Measurements from ENCODE around the gene CUL3.

The CUL3 gene

DNA sequence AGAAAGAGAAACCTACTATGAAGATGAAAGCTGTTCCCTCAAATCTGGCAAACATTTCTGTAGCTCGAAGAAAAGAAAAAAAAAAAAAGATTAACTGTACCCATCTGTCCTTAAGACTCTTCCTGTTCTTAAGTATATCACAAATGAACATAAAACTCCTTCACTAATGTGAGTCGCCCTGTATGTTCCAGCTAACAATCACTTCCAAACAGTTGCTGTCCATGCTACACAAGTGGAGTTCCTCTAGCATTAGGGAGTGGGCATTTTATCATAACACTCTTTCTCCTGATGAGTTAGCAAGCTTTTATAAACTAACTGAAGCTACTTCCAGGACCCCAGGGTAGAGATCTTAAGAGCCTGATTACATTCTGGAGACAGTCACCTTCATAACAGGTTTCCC lies 5.8 kb downstream of the CUL3 start:
- DNase-seq, result no peak

DNA sequence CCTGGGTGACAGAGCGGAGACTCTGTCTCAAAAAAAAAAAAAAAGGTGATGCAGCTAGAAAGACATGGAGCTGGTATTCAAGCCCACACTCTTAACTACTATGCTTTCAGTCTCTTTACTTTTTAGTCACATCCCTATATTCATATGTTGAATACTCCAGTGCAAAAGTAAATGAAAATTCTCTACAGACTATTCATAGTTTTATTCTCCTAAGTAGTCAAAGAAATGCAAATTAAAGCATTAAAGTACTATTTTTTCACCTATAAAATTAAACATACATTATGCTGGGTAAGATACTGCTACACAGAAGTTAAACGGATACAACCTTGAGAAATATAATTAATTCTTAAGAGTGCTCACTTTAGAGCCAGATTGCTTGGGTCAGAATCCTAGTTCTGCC lies 7.6 kb downstream of the CUL3 start:
- DNase-seq, result no peak

DNA sequence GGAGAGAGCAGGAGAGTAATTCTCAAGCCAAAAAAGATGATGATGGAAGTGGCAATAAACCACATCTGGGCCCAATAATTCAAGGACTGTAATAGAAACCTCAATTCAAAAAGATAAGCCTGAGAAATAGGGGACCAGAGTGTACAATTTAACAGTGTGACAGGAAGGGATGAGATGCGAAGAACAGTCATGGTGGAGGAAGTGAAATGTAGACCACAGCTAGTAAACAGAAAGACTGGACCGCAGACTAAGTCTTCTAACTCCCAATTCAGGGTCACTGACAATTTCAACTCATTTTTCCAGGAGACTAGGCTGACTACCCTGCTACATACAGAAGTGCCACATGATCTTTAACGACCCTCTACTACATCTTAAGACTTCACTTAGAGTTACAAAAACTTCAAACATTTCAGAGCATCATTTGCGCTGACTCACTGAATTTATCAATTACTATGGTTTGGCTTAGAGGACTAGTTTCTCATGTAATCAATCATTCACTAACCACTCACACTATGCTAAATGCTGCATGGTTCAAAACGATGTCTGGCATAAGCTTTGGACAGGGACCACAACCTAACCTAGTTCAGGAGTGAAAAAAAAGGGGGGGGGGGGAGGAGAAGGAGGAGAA lies 9.0 kb downstream of the CUL3 start:
- DNase-seq, result no peak

DNA sequence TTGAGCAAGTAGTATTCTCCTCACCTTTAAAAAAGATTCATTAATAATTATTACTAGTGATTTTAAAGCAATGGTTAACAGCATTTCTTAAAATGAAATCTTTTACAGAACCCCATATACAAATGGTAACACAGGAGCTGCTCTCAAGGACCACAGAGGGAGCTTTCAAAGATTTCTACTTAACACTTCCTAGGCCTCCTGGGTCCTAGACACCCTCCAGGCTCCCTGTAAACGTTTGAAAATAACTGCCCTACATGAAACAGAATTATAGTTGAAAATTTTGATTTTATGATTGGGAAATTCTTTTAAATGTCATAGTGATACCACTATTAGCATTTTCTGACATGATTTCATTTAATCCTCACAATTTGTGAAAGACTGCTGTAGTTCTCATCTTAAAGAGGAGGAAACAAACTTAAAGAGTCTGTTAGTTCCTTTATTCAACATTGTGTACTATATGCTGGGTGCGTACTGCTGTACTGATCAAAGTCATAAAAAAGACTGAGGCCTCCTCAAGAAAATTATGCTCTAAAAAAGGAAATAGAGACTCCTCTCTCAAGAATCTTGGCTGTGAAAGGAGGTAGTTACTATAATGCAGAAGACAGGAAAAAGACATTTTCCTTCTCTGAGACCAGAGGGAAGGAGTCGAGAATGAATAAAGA lies 10.6 kb downstream of the CUL3 start:
- DNase-seq, result no peak

DNA sequence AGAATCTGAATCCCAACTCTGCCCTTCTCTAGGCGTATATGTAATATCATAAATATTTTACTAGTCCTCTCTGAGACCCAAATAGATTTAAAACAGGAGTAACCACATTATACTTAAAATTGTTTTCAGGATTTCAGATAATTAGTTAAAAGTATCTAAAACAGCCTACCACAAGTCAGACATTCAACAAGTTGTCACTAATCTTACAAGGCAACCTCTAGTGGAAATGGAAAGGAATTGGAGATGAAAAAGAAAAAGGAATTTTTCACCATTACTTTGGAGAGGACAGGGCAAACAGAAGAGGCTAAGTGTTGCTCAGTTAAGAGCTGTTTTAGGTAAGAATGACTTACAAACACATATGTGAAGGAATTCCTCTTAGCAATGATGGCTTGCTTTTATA lies 11.4 kb downstream of the CUL3 start:
- no peak for DNase-seq

DNA sequence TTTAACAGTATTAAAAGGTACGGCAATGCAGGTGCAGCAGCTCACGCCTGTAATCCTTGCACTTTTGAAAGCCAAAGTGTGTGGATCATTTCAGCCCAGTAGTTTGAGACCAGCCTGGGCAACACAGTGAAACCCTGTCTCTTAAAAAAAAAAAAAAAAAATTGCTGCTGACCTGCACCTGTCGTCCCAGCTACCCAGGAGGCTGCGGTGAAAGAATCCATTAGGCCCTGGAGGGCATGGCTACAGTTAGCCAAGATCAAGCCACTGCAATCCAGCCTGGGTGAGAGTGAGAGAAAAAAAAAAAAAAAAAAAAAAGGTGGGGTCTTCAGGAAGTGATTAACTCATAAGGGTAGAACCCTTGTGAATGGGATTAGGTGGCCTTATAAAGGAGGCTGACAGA lies 12.8 kb downstream of the CUL3 start:
- no peak for DNase-seq

DNA sequence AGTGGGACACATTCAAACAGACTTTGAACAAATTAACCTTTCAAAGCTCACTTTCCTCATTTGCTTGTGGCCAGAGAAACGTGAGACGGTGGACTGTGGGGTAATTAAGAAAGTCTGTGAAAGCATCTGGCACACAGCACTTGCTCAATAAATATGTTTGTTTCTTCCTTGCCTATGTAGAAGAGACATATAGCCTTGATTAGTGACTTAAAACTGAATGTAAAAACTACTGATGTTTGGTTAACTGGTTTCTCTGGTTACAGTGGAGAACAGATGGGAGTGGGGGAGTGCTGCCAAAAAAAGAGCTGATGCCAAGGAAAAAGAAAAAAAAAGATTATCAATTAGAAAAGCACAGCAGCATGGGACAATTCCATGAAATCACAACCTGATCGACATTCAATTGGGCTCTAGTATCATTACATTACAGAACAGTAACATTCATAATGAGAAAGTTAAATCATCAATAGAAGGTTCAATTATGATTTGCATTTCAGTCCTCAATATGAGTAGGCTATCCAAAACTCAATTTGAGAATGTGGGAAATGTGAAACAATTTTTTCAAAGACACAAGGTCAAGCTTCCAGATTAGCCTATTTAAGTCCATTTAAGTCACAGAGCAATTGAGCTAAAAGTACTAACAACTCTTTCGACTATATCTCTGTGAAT lies 14.7 kb downstream of the CUL3 start:
- no peak for DNase-seq

DNA sequence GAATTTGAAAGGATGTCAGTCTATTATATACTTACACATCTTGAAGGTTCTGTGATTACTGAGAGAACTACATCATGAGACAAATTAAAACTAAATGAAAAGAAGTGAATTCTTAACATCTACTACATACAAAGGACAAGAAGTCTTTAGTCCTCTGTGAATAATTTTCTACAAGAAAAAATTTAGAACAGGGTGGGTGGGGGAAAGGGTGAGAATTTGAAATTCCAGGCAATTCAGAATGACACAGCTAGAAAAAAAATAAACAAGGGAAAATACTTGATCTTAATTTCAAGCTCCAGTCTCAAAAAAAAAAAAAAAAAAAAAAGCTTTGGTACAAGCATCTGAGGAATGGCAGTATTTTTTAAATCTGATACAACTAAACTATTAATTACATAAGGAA lies 15.5 kb downstream of the CUL3 start:
- no peak for DNase-seq

DNA sequence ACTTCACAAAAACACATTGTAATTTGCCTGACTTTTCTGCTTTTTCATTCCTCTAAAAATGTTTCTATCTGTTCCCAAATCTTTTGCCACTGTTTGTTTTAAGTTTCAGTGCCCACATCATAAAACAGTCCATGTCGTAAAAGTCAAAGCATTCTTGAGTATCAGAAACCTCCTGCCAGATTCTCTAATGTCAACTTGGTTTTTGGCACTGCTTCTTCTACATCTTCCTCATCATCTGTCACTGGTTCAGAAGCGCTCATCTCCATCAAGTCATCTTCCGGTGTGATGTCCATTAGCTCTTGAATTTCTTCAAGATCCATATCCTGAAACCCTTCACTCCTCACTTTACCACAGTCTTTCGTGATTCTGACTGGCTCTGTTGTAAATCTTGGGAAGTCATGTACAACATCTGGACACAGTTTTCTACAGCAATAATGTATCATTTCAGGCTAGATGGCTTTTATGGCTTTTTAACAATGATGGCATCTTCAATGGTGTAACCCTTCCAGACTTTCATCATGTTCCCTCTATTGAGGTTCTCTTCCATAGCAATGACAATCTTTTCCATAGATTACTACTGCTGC lies 19.6 kb downstream of the CUL3 start:
- no peak for DNase-seq

DNA sequence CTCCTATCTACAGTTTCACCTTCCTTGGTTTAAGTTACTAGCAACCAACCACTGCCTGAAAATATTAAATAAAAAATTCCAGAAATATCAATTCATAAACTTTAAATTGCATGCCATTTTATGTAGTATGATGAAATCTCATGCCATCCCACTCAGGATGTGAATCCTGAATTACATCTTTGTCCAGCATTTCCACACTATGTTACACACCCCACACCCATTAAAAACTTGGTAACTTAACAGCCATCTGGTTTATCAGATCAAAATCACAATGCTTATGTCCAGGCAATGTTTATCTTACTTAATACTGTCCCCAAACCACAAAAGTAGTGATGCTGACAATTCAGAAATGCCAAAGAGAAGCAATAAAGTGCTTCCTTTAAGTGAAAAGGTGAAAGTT lies 21.6 kb downstream of the CUL3 start:
- DNase-seq, result no peak

DNA sequence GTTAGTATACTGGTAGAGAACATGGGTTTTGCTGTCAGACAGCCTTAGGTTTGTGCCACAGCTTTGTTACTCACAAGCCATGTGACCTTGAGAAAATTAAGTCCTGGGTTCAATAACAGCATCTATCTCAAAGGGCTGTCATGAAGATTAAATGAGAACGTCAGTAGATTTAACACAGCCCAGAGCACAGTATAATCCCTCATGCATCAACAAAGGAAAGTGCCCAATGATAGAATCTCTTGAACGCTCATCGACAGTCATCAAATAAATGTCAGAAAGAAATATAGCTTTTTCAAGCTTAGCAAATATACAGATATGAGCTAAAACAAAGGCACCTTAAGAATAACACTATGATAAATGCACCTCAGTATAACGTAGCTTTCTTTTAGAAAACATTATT lies 22.3 kb downstream of the CUL3 start:
- DNase-seq, result no peak

DNA sequence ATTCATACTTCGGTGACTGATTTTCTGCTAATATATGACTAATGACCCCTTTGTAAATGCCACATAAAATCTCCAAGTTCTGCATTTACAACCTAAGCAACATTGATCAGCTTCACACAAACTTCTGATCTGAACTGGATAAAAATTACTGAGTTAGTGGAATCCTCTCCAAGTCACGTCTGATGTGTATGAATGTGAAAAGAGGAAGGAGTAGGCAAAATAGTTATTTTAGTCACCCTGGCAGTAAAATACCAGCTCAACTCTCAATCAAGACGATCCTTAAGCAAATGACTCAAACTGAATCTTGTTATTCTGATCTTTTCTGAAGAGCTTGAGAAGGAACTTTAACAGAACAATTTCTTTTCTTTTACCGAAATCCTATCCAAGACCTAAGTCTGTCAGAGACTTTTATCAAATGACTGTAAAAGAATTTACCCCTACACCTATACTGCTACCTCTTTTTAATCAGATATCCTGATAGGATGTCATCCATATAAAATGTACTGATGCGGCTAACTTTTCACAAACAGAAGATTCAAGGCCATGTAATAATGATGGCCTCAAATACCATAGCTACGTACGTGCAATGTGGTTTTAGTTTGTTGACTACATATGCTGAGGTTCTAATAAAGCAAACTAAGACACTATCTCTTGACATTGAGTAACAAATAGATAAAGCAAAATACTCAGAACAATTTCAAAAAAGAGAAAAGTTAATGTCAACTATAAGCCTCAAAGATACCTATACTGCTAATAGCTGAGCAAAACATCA lies 23.7 kb downstream of the CUL3 start:
- no peak for DNase-seq

DNA sequence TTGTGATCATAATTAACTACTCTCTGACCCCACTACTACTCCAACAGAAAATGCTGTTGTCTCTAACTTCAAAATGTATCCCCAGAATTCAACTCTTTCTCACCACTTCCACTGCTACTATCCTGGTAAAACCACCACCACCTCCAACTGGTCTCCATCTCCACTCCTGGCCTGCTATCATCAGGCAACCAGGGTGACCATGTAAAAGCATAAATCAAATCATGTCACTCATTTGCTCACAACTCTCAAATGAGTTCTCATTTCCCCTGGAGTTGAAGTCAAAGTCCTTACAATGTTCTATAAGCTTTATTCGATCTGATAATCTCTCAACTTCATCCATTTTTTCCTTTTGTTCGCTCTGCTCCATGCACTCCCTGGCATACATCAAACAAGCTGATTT lies 24.6 kb downstream of the CUL3 start:
- no peak for DNase-seq

DNA sequence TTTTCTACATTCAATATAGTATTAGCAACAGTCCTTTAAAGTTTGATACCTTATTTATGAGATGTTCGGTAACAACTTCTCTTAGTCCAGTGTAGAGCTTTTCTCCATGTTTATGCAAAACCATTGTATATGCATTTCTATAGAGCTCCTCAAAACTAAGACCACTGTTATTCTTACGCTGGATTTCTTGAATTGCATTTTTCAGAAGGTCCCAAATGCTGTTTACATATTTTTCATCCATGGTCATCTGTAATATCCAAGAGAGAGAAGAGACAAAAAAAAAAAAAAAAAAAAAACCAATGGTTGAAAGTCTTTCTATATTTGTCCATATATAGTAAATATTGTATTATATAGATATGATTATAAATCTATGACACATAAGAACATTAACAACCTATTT lies 27.6 kb downstream of the CUL3 start:
- no peak for DNase-seq

DNA sequence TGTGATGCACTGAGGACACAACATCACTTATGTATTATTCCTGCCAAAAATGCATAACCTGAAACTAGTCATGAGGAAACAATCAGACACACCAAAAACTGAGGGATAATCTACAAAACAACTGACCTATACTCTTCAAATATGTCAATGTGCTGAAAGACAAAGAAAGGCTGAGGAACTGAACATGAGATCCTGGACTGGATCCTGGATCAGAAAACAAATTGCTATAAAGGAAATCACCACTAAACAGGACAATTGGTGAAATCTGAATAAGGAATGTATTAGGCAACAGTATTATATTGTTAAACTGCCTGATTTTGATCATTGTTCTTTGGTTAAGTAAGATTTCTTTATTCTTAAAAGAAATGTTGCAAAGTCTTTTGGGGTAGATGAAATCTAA lies 28.8 kb downstream of the CUL3 start:
- DNase-seq, result no peak

DNA sequence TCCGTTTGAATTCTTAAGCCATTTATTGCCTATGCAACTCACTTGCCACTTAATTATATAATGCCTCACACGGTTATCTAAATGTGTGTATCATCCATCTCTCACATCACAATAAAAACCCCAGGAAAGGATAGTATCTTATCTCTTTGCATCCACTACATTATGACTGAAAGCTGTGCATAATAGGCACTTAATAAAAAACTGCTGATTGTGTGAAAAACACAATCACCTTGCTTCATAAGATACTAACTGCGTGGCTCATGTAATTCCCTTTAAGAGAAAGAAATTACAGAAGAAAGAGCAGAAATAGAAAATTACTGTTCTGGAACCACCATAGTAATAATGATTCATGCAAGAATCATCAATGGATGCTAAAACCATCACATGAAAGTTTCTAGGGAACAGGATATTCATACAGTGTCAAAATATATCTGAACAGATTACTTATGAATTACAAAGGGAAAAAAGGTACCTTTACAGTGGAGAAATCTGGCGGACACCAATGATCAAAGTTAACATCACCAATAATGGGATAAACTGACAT lies 29.3 kb downstream of the CUL3 start:
- no peak for DNase-seq

DNA sequence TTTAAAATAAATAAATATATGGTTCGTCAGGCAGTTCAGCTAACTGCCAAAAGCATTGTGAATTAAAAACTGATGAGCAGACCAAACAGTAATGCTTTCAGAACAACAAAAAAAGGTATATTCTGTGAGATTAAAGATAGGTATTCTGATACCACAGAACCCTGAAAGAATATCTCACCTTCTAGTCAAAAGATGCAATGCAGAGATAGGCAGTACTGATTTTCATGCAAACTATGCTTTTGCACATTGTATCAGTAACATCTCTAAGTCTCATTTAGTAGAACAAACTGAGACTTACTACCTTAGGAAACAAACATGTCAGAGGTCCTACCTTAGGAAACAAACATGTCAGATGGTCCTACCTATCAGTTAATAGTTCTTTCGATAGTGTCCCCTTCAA lies 32.4 kb downstream of the CUL3 start:
- DNase-seq, result no peak

DNA sequence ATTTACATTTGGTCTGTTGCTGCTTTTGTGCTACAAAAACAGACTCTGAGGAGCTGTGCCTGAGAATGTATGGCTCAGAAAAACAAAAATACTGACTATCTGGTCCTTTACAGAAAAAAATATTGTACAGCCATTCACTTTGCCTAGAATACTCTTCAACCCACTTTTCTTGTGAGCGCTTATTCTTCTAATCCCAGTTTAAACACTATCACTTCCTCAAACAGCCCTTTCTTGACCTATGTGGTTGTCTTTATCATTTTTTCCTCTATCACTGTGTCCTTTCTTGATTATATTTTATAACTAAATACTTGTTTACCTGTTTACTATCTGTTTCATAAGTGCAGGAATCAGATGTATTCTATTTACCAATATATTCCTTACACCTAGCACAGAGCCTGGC lies 33.5 kb downstream of the CUL3 start:
- DNase-seq, result no peak

DNA sequence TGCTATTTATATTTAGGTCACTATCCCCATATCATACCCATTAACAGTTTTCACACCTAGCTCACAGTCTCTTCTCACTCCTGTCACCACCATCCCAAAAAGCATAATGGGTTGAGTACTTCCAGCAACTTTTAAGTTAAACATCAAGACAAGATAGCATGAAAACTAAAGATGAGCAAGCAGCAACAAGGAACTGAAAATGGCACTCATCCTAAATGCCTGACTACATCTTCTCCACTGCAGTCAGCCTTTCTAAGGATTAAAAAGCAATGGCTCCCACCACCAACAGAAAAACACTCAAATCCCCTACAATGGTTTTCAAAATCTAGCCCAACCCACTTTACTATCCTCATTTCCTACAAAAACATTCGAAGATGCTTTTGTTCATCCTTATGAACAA lies 38.2 kb downstream of the CUL3 start:
- DNase-seq, result no peak

DNA sequence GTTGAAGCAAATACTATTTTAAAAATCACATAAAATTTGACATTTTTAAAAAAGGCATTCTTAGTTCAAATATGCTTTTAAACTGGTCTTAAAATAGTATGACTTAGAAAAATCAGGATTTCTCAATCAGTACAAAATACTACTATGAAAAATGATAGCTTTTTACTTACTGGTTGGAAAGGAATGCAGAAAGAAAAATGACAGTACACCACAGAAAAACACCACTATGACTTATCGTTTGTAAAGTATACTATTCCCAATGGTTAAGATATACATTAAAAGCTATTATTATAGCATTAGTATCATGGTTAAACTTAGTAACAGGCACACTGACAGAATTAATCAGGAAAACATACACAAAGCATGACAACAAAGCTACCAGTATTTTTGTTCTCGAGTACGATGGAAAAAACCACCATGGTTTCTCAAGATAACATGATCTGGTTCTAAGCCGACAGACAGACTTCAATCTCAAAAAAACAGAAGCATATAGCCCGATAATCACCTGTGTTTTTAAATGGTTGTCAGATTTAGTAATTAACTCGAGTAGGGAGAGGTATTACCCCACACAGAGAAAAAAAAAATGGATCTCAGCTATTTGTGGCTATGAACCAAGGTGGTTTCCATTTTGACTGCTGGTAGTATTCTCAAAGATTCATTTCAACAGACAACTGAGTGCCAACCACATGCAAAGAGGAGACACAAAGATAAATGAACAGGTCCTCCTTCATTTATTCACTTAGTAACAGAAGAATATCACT lies 39.1 kb downstream of the CUL3 start:
- DNase-seq, result no peak

DNA sequence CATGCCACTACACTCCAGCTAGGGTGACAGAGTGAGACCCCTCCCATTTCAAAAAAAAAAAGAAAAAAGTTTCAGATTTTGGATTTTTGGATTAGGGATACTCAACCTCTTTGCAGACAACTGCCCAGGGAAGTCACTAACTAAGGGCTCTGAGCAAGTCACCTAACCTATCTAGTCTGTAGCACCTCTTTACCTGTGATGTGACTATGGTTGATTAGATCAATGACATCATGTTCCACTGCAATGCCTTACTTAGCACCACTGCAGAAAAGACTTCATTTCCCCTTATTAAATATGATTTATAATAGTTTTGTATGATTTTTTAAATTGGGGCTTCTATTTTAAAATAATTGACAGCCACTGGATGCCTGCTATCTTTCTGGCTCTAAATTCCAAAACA lies 41.2 kb downstream of the CUL3 start:
- DNase-seq, result no peak

DNA sequence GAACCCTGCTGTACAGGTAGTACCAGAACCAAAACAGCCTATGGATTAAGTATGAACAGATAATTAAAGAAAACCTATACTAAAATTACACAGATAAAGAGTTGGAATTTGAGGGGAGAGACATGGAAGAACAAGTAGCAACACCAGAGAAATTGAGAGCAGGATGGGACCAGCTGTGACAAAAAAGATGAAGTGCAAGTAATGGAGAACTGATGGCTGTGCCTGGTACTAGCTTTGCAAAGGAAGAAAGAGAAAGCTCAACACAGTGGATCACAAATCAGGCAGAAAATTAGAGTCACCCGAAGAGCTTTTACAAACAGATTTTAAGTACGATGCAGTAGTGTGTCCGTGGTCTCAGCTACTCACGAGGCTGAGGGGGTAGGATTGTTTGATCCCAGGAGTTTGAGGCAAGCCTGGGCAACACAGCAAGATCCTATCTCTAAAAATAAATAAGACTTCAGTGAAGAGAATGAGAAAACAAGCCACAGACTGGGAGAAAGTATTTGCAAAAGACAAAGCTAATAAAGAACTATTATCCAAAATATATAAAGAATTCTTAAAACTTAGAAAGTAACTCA lies 46.5 kb downstream of the CUL3 start:
- no peak for DNase-seq
